GM13977 (cell line): ENCODE results near the gene TMEM250.

Experiments
- DNase-seq: peaks from one replicate; pipeline ENCODE4 v3.0.0; 2012; ENCODE audit warnings: low spot score
- in situ Hi-C: fragments of 300-500 bp; cut with MboI; formaldehyde crosslinking; loops from one replicate; pipeline ENCODE4 v1.12.0; 2022; ENCODE audit warnings: low sequenced_read_pairs, low pct_unique_long_range_greater_than_20kb, mixed read lengths, inconsistent platforms; ENCODE audit not compliant: unreplicated experiment
- TF ChIP-seq, protein P1 (sequence below): IDR thresholded peaks from 2 replicates; pipeline ENCODE4 v1.5.1; 2012; ENCODE audit warnings: mild to moderate bottlenecking, control low read depth; ENCODE audit not compliant: insufficient read depth; ENCODE audit errors: extremely low read depth, missing control alignments

Gene TMEM250

DNA sequence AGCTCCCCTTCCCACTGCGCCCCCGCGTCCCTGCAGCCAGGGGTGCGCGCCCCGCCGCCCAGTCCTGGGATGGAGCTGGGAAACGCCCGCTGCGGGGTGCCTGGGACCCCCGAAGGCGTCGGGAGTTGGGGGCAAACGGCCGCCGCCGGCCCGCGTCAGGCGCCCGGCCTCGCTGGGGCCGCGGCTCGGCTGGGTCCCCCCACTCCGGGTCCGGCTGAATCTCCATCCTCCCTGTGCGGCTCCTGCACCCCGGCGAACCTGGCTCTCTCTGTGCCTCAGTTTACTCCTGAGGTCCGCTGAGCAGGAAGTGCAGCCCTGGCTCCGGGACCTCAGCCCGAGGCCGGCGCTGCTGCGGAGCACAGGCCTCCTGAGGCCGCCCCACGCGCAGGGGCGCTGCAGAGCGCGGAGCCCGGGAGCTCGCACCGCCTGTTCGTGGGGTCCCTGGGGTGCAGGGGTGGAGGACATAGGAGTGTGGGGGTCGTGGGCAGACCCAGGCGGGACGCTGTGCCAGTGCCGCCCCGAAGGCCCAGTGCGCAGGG, 13.9 kb upstream of the TMEM250 start:
- in situ Hi-C loops: no loop called here
- no peak for DNase-seq
- TF ChIP-seq, protein P1, sequence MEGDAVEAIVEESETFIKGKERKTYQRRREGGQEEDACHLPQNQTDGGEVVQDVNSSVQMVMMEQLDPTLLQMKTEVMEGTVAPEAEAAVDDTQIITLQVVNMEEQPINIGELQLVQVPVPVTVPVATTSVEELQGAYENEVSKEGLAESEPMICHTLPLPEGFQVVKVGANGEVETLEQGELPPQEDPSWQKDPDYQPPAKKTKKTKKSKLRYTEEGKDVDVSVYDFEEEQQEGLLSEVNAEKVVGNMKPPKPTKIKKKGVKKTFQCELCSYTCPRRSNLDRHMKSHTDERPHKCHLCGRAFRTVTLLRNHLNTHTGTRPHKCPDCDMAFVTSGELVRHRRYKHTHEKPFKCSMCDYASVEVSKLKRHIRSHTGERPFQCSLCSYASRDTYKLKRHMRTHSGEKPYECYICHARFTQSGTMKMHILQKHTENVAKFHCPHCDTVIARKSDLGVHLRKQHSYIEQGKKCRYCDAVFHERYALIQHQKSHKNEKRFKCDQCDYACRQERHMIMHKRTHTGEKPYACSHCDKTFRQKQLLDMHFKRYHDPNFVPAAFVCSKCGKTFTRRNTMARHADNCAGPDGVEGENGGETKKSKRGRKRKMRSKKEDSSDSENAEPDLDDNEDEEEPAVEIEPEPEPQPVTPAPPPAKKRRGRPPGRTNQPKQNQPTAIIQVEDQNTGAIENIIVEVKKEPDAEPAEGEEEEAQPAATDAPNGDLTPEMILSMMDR: no peak

DNA sequence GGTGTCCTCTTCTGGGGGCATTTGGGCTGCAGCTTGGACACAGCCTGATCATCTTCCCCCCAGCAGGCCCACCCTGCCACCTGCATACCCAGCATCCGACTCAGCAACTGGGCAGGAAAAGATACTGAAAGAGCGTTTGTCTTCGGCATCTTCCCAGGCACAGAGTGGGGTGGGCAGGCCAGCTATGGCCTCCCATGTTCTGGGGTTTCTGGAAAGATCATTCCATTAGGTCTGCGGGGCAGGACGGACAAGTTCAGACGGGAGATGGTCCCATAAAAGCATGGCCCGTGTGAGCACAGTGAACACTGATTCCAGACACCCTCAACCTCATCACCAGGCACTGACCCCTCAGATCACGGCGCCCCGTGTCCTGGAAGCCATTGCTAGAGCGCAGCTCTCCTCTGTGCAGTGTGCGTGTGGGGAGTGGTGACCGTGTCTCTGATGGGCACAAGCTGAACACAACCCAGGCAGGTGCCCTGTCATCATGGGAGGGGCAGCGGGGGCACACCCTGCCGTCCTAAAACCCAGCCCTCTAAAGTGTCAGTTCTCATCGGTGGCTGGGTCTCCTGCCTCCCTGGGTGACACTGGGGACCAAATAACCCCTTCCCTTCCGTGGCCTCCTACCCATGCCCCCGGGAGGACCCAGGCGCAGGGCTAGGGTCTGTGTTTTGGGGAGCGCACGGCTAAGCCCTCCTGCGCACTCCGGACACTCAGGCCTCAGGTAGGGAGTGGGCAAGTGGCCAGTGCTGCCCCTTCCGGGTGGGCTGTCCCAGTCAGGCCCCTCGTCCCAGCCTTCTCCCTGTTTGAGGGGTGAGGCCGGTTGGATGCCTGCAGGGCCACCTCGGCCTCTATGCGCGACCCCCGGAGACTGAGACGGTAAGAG, 13.2 kb upstream of the TMEM250 start:
- no peak for DNase-seq
- in situ Hi-C loops: no loop called here
- TF ChIP-seq, protein P1: no peak

DNA sequence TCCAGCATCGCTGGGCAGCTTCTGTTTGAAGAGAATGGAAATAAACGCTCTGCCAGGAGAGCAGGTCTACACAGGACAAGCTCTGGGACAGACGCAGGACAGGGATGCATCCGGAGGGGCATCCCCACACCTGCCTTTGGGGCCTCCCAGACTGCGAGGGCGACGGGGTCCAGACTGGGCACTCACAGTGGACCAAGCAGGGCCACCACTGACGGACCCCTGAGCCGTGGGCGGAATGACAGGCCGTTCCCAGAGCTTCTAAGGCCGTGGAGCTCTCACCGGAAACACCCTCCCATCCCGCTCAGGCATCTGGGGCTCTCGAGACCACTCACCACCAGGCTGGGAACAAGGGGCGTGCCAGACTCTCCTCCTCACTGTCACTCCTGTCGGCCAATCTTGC, 10.5 kb upstream of the TMEM250 start:
- in situ Hi-C loops: loop anchor here (10.0 kb wide), 1 partner anchor 164 kb away; the partner anchor contains the start of gene UBAC1
- TF ChIP-seq, protein P1: no peak
- DNase-seq: no peak

DNA sequence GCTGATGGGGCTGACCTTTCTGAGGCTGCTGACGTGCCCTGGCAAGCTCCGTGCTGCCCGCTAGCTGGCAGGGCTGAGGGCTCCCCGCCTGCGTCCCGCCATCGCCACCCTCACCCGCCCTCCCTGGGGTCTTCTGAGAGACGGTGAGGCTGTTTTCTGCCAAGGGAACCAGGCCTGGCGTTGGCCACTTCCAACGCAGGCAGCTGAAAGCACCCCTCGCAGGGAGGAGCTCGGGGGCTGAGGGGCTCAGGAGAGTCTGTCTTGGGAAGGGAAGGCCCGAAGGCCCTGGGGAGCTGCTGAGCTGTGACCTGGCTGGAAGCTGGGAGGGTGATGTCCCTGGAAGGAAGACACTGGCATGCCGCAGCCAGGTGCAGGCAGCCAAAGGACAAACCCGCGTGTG, 9.8 kb upstream of the TMEM250 start:
- TF ChIP-seq, protein P1: no peak
- DNase-seq: no peak
- in situ Hi-C loops: loop anchor here (10.0 kb wide), 1 partner anchor 164 kb away; the partner anchor contains the start of gene UBAC1

DNA sequence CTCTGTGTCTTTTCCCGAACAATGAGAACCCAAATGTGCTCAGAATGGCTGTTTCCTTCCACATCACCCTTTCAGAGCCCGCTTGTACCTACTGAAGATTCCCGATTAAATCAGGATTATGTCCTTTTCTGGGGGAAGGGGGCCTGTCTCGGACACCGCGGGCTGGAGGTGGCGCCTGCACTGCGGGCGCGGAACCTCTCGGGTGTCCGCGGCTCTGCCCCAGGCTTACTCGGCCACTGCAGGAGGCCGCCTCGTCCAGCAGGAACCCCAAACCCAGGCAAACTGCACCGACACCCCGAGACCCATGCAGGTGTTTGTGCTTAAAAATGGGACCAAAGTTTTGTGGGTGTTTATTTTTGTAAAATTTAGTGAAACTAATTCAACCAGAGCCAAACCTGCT, 8.6 kb upstream of the TMEM250 start:
- DNase-seq: no peak
- in situ Hi-C loops: loop anchor here (10.0 kb wide), 1 partner anchor 163 kb away; the partner anchor contains the start of gene UBAC1

DNA sequence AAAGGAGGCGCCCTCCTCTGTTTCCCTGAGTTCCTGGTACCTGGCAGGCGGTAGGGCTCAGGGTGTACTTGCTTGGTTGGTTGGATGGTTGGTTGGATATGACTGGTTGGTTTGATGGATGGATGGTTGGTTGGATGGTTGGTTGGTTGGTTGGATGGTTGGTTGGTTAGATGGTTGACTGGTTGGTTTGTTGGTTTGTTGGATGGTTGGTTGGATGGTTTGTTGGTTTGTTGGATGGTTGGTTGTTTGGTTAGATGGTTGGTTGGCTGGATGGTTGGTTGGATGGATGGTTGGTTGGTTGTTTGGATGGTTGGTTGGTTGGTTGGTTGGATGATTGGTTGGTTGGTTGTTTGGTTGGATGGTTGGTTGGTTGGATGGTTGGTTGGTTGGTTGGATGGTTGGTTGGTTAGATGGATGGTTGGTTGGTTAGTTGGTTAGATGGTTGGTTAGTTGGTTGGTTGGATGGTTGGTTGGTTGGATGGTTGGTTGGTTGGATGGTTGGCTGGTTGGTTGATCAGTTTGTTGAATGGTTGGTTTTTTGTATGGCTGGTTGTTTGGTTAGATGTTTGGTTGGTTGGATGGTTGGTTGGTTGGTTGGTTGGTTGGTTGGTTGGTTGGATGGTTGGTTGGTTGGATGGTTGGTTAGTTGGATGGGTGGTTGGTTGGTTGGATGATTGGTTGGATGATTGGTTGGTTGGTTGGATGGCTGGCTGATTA, 6.5 kb upstream of the TMEM250 start:
- no peak for DNase-seq
- TF ChIP-seq, protein P1: no peak
- in situ Hi-C loops: loop anchor here (10.0 kb wide), 1 partner anchor 160 kb away; the partner anchor contains the start of gene UBAC1

More for the DNA sequence above, 8.6 kb upstream of the TMEM250 start:
- TF ChIP-seq, protein P1: no peak
